Thymus (tissue), 11 donors: Measurements from ENCODE around the gene ENAH. TPM values are rescaled to one million over a fixed set of nuclear protein-coding genes. Genes with fewer than 3 reads are reported as not detected.
"Not testable (repeated sequence)": the region's sequence is repeated elsewhere in the genome, so short reads cannot be mapped to it uniquely, and the experiment has no call there.

Source experiments
- DNase-seq, 9 donors: peaks; one replicate each; pipeline ENCODE4 v3.0.0-alpha.2; 2013; ENCODE audit warnings: low spot score in 9 of 9, low read depth in 6 of 9, missing footprints in 1 of 9
- H3K27ac ChIP-seq, 2 donors: one replicate each; pipeline ENCODE4 v1.5.1; 2013; ENCODE audit warnings: control low read depth in 1 of 2, low read depth in 1 of 2, low read length in 1 of 2, mild to moderate bottlenecking in 1 of 2, moderate library complexity in 1 of 2
- H3K27me3 ChIP-seq, 2 donors: one replicate each; pipeline ENCODE4 v1.5.1; 2013; ENCODE audit warnings: low read length in 1 of 2; ENCODE audit not compliant: control insufficient read depth in 2 of 2, insufficient read depth in 1 of 2
- H3K36me3 ChIP-seq, 2 donors: one replicate each; pipeline ENCODE4 v1.5.1; 2013; ENCODE audit warnings: low read length in 1 of 2, mild to moderate bottlenecking in 1 of 2, moderate library complexity in 1 of 2; ENCODE audit not compliant: control insufficient read depth in 2 of 2, insufficient read depth in 2 of 2
- H3K4me1 ChIP-seq, 2 donors: one replicate each; pipeline ENCODE4 v1.5.1; 2013; ENCODE audit warnings: low read length in 2 of 2; ENCODE audit not compliant: control insufficient read depth in 2 of 2, insufficient read depth in 2 of 2
- H3K4me3 ChIP-seq, 2 donors: one replicate each; pipeline ENCODE4 v1.5.1; 2013; ENCODE audit warnings: low read length in 2 of 2, control low read depth in 1 of 2, mild to moderate bottlenecking in 1 of 2
- H3K9me3 ChIP-seq, 2 donors: one replicate each; pipeline ENCODE4 v1.5.1; 2013; ENCODE audit warnings: low read length in 1 of 2, mild to moderate bottlenecking in 1 of 2; ENCODE audit not compliant: control insufficient read depth in 2 of 2, insufficient read depth in 1 of 2
- WGBS: extraction: QIAGEN DNeasy Blood & Tissue Kit; methylation state at CpG from one replicate; pipeline ENCODE4 v1.1.7; 2013; 5-methylcytosine and 5-hydroxymethylcytosine counted together
- polyA plus RNA-seq: library from polyadenylated mRNA; stranded (reverse); fragments of 200-250 nt; gene quantifications from one replicate; pipeline ENCODE4 v1.2.3, GENCODE V29; 2013
- total RNA-seq: library from RNA; stranded (reverse); fragments of 120-200 nt; gene quantifications from one replicate; pipeline ENCODE4 v1.2.4, GENCODE V29; 2013
- donor health status: healthy.

Gene ENAH
- total and polyA plus RNA-seq, 2 donors: 18.3 to 19.5 TPM

GRCh38 chr1:225474986-225475820, 177.7 kb downstream of the ENAH start:
- peak in 7 of 9 donors; percentile 40 to 76 (median 62) for DNase-seq
- Histone ChIP-seq H3K27me3 (no peaks in the 10 kb centered on the region), H3K9me3 (peaks cover 0 to 5% of the 10 kb centered on the region in 2 donors), H3K4me3 (no peak overlapping the region), H3K27ac (no peak overlapping the region), H3K36me3 (no peaks in the 10 kb centered on the region), H3K4me1 (peaks cover 3 to 54% of the 10 kb centered on the region in 2 donors)
- 36% methylated on average over 50 of the region's 50 CpGs for WGBS

DNA sequence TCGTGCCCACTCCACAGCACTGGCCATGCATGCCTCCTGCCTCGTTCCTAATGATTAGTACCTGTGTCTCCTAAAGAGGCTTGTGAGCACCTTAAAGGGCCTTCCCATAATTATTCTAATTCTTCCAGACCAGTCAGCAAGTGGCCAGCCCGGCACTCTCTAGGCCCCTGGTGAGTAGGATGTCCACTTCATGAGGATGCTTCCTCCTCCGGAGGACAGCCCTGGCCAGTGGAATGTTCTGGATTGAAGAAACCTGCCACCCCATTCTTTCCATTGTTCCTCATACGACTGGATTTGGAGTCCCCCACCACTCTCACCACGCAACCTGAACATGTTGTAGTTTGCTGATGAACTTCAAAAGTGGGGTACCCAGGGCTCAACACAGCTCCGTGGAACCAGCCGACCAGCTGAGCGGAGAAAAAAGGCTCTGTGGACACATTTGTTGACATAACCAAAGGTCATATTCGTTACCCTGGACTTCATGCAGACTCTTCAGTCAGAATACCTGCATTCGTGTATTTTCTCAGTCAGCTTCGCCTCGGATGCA, 178.4 kb downstream of the ENAH start:
- no peaks in the 10 kb centered on the region for H3K36me3 ChIP-seq
- peaks cover 3 to 54% of the 10 kb centered on the region in 2 donors for H3K4me1 ChIP-seq
- H3K9me3 ChIP-seq: peaks cover 0 to 5% of the 10 kb centered on the region in 2 donors
- H3K27ac ChIP-seq: no peak overlapping the region
- DNase-seq: no peak
- 62% methylated on average over 13 of the region's 13 CpGs for WGBS
- H3K27me3 ChIP-seq: no peaks in the 10 kb centered on the region
- no peak overlapping the region for H3K4me3 ChIP-seq

GRCh38 chr1:225473676-225474438, 179.1 kb downstream of the ENAH start:
- not testable (repeated sequence) for H3K36me3 ChIP-seq, DNase-seq, H3K4me3 ChIP-seq, H3K27me3 ChIP-seq, H3K27ac ChIP-seq, H3K9me3 ChIP-seq
- peaks cover 3 to 60% of the 10 kb centered on the region in 2 donors for H3K4me1 ChIP-seq
- 91% methylated on average over 26 of the region's 26 CpGs for WGBS

DNA sequence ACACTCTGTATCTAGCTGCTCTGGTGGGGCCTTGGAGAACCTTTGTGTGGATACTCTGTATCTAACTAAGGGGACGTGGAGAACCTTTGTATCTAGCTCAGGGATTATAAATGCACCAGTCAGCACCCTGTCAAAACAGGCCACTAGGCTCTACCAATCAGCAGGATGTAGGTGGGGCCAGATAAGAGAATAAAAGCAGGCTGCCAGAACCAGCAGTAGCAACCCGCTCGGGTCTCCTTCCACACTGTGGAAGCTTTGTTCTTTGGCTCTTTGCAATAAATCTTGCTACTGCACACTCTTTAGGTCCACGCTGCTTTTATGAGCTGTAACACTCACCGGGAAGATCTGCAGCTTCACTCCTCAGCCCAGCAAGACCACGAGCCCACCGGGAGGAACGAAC, 179.7 kb downstream of the ENAH start:
- not testable (repeated sequence) for DNase-seq, H3K27me3 ChIP-seq, H3K9me3 ChIP-seq, H3K4me3 ChIP-seq, H3K36me3 ChIP-seq
- H3K4me1 ChIP-seq: peaks cover 5 to 65% of the 10 kb centered on the region in 2 donors
- WGBS: 69% methylated on average over 8 of the region's 8 CpGs
- H3K27ac ChIP-seq: peak overlapping the region in 1 of 2 donors; percentile 17

- Histone ChIP-seq H3K4me3 (no peak overlapping the region), H3K9me3 (peaks cover 0 to 5% of the 10 kb centered on the region in 2 donors), H3K4me1 (peaks cover 12 to 72% of the 10 kb centered on the region in 2 donors), H3K36me3 (no peaks in the 10 kb centered on the region), H3K27me3 (no peaks in the 10 kb centered on the region), H3K27ac (peak overlapping the region in 1 of 2 donors; percentile 22)
- 85% methylated on average over 29 of the region's 29 CpGs for WGBS
- DNase-seq: no peak
These were observed 181.2 kb downstream of the ENAH start for GRCh38 chr1:225471453-225472301.

- WGBS: 74% methylated on average over 8 of the region's 8 CpGs
- Histone ChIP-seq H3K27me3 (no peaks in the 10 kb centered on the region), H3K4me3 (no peak overlapping the region), H3K4me1 (peaks cover 13 to 74% of the 10 kb centered on the region in 2 donors), H3K9me3 (peaks cover 0 to 5% of the 10 kb centered on the region in 2 donors), H3K36me3 (no peaks in the 10 kb centered on the region), H3K27ac (peak overlapping the region in 1 of 2 donors; percentile 22)
- no peak for DNase-seq
These were observed 181.8 kb downstream of the ENAH start for GRCh38 chr1:225471109-225471452.

DNA sequence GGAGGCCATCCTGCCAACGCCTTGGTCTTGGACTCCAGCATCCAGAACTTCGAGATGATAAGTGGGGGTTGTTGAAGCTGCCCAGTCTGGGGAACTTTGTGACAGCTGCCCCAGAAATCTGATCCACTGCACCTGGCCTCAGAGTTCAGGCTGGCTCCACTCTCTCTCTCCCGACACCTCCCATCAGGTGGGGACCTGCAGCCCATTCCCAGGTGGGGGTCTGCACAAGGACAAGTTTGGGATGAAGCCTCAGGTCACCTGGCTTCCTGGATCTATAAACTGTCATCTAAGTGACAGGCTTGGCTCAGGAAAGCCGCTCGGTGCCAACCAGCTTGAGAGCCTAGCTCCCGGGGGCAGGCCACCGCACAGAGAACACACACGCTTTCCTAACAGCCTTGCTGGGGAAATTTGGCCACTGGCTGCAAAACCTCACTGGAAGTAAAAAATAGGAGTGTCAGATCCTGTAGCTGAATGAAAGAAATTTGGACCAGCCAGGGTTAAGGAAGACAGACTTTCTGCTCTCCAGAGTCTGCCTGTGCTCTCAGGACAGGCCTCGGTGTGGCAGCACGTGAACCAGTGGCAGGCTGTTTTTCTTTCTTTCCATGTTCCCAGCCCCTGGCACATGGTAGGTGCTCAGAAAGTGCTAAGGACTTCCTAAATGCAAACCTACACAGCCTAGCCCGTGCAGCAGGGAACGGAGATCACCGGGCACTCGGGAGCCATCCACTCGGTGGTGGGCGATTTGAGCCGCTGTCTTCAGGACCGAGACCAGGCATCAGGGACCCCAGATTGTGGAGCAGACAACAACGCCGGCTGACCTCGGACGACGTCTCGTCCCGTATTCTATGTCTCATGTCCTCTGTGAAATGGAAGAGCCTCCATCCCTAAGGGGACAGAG, 182.5 kb downstream of the ENAH start:
- Histone ChIP-seq H3K36me3 (no peaks in the 10 kb centered on the region), H3K4me1 (peaks cover 13 to 80% of the 10 kb centered on the region in 2 donors), H3K27ac (no peak overlapping the region), H3K9me3 (peaks cover 0 to 5% of the 10 kb centered on the region in 2 donors), H3K27me3 (no peaks in the 10 kb centered on the region), H3K4me3 (no peak overlapping the region)
- 93% methylated on average over 25 of the region's 25 CpGs for WGBS
- no peak for DNase-seq

- H3K27ac ChIP-seq: peak overlapping the region in 1 of 2 donors; percentile 98
- peaks cover 0 to 2% of the 10 kb centered on the region in 2 donors for H3K9me3 ChIP-seq
- no peaks in the 10 kb centered on the region for H3K27me3 ChIP-seq
- H3K36me3 ChIP-seq: no peaks in the 10 kb centered on the region
- WGBS: 98% methylated on average over 5 of the region's 5 CpGs
- H3K4me1 ChIP-seq: peaks cover 13 to 75% of the 10 kb centered on the region in 2 donors
- no peak for DNase-seq
- H3K4me3 ChIP-seq: no peak overlapping the region
These were observed 183.9 kb downstream of the ENAH start for GRCh38 chr1:225469051-225469450.
